GM12878 (cell line): ENCODE results near the gene ARAP2.

Experiments used
- EZH2 ChIP-seq: IDR thresholded peaks from 2 replicates; pipeline ENCODE4 v1.6.1; 2012; ENCODE audit warnings: low read depth, mild to moderate bottlenecking, control low read depth, inconsistent platforms, low read length, borderline replicate concordance; ENCODE audit not compliant: control insufficient read depth
- PKNOX1 ChIP-seq: fragments of 450-650 bp; IDR thresholded peaks from 2 replicates; pipeline ENCODE4 v1.6.1; 2016; ENCODE audit warnings: mild to moderate bottlenecking
- ZNF207 ChIP-seq: fragments of 450-650 bp; IDR thresholded peaks from 2 replicates; pipeline ENCODE4 v1.6.1; 2014; ENCODE audit warnings: antibody characterized with exemption, mild to moderate bottlenecking, borderline replicate concordance
- ZSCAN29 ChIP-seq: fragments of 450-650 bp; IDR thresholded peaks from 2 replicates; pipeline ENCODE4 v1.6.1; 2017; ENCODE audit warnings: mild to moderate bottlenecking, moderate library complexity

- TF ChIP-seq PKNOX1 (no peak), ZNF207 (no peak), ZSCAN29 (no peak), EZH2 (no peak)
These were observed 219.2 kb downstream of the ARAP2 start for GRCh38 chr4:36024901-36025660.
